ENCODE data around the gene EFNA5.

GRCh38 chr5:107368615-107369014 is 302.1 kb downstream of the EFNA5 start:
- TF ChIP-seq, protein P1, sequence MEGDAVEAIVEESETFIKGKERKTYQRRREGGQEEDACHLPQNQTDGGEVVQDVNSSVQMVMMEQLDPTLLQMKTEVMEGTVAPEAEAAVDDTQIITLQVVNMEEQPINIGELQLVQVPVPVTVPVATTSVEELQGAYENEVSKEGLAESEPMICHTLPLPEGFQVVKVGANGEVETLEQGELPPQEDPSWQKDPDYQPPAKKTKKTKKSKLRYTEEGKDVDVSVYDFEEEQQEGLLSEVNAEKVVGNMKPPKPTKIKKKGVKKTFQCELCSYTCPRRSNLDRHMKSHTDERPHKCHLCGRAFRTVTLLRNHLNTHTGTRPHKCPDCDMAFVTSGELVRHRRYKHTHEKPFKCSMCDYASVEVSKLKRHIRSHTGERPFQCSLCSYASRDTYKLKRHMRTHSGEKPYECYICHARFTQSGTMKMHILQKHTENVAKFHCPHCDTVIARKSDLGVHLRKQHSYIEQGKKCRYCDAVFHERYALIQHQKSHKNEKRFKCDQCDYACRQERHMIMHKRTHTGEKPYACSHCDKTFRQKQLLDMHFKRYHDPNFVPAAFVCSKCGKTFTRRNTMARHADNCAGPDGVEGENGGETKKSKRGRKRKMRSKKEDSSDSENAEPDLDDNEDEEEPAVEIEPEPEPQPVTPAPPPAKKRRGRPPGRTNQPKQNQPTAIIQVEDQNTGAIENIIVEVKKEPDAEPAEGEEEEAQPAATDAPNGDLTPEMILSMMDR (IDR thresholded peaks at IDR 0.05), result no peak
- TF ChIP-seq POLR2A (IDR thresholded peaks at IDR 0.05; ENCODE audit: low read depth) (no peak), EP300 (IDR thresholded peaks at IDR 0.05) (no peak), POLR2AphosphoS5 (IDR thresholded peaks at IDR 0.05) (no peak)
